T1000 (cell line): Measurements from ENCODE around the gene TIAM1.

ENCODE experiments used
- DNase-seq: peaks from one replicate; lab custom pipeline; 2025; ENCODE audit warnings: mixed read lengths; lab: John Stamatoyannopoulos, UW

The TIAM1 gene

DNA sequence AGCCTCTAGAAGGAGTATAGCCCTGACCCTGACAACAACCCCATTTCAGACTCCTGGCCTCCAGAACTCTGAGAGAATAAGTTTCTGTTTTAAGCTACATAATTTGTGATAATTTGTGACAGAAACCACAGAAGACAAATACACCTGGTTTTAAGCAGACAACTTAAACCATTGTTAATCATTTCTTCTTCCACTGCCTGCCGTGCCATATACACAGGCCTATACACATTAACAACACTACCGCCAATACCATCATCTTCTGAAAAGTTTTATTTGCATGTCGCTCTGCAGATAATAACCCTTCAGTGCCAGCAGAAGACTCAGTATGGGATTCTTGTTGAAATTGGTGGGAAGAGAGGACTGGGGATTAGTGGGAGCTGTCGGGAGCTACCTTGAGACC is 265.8 kb downstream of the TIAM1 start:
- DNase-seq = no peak

DNA sequence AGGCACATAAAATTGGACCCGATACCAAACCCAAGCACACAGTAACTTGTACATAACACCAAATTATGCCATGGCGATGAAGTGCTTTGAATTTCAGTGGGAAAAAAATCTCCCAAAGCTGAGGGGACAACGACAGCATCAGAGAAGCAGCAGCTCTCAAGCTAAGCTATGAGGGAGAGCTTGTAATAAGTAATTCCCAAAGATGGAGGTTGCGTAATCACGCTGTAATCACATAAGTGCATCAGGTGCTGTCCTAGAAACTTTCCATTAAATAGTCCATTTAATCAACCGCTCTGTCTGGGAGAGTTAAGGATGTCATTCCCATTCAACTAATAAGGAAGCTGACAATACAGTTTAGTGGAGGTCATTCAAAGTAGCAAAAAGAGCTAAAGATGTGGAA is 268.2 kb downstream of the TIAM1 start:
- no peak for DNase-seq

- DNase-seq = no peak
Observed at GRCh38 chr21:31072533-31072932, 271.5 kb downstream of the TIAM1 start.
